Skin of body (tissue), 2 donors: Measurements from ENCODE around the gene ARHGAP28. TPM values are rescaled to one million over a fixed set of nuclear protein-coding genes. Genes with fewer than 3 reads are reported as not detected.
A peak's percentile ranks its signal among the peaks of the same experiment; 100 is the strongest.

Experiments used
- DNase-seq: peaks from one replicate; lab custom pipeline; 2025; lab: John Stamatoyannopoulos, UW
- total RNA-seq: library from RNA; depleted of rRNA; stranded (reverse); fragments of >200 nt; gene quantifications from one replicate; pipeline ENCODE4 v1.2.3, GENCODE V29; 2014

Gene ARHGAP28, protein sequence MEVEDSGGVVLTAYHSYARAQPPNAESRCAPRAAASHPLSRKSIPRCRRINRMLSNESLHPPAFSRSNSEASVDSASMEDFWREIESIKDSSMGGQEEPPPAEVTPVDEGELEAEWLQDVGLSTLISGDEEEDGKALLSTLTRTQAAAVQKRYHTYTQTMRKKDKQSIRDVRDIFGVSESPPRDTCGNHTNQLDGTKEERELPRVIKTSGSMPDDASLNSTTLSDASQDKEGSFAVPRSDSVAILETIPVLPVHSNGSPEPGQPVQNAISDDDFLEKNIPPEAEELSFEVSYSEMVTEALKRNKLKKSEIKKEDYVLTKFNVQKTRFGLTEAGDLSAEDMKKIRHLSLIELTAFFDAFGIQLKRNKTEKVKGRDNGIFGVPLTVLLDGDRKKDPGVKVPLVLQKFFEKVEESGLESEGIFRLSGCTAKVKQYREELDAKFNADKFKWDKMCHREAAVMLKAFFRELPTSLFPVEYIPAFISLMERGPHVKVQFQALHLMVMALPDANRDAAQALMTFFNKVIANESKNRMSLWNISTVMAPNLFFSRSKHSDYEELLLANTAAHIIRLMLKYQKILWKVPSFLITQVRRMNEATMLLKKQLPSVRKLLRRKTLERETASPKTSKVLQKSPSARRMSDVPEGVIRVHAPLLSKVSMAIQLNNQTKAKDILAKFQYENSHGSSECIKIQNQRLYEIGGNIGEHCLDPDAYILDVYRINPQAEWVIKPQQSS
- total RNA-seq = 42.6 TPM

- DNase-seq = peak; percentile 98
Measured at GRCh38 chr18:6729247-6730091, at the start of gene ARHGAP28. TSS of gene ARHGAP28 (plus strand) at chr18:6729716. CDS start at chr18:6729822, 106 bp downstream.

GRCh38 chr18:6681331-6681875, 48.1 kb upstream of the ARHGAP28 start:
- no peak for DNase-seq

GRCh38 chr18:6682437-6683111, 46.9 kb upstream of the ARHGAP28 start:
- DNase-seq = no peak

- no peak for DNase-seq
Measured at GRCh38 chr18:6683112-6683876, 46.2 kb upstream of the ARHGAP28 start.

- no peak for DNase-seq
Measured at GRCh38 chr18:6687676-6688075, 41.8 kb upstream of the ARHGAP28 start.

GRCh38 chr18:6708890-6709289, 20.6 kb upstream of the ARHGAP28 start:
- DNase-seq = no peak

DNA sequence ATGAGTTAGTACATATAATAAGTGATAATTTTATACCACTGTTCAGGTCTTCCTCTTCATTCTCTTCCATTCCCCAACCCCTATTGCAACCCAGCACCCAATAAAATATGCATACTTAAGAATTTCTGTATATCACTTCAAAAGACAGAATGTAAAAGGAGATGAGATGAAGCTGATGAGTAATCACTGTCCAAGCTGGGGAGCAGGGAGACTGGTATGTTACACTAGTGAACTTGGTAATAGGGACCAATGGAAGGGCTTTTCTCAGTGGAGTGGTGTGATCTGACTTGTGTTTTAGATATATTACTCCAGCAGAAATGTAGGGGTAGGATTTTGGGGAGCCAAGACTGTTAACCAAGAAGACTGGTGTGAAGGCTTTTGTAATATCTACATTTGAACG, 18.0 kb upstream of the ARHGAP28 start:
- no peak for DNase-seq

DNA sequence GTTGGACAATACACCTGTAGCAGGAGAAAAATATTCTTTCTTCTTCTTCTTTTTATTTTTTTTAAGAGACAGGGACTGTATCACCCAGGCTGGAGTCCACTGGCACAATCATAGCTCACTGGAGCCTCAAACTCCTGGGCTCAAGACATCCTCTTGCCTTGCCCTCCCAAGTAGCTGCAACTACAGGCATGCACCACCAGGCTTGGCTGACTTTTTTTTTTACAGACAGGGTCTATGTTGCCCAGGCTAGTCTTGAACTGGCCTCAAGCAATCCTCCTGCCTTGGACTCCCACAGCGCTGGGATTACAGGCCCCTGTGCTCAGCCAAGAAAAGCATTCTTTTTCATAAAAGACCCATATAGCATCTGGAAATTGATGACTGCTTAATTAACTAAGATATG, 17.1 kb upstream of the ARHGAP28 start:
- DNase-seq = no peak

GRCh38 chr18:6714010-6714409, 15.5 kb upstream of the ARHGAP28 start:
- no peak for DNase-seq

GRCh38 chr18:6718267-6718666, 11.2 kb upstream of the ARHGAP28 start:
- DNase-seq = no peak

GRCh38 chr18:6719098-6719846, 10.2 kb upstream of the ARHGAP28 start:
- no peak for DNase-seq

DNA sequence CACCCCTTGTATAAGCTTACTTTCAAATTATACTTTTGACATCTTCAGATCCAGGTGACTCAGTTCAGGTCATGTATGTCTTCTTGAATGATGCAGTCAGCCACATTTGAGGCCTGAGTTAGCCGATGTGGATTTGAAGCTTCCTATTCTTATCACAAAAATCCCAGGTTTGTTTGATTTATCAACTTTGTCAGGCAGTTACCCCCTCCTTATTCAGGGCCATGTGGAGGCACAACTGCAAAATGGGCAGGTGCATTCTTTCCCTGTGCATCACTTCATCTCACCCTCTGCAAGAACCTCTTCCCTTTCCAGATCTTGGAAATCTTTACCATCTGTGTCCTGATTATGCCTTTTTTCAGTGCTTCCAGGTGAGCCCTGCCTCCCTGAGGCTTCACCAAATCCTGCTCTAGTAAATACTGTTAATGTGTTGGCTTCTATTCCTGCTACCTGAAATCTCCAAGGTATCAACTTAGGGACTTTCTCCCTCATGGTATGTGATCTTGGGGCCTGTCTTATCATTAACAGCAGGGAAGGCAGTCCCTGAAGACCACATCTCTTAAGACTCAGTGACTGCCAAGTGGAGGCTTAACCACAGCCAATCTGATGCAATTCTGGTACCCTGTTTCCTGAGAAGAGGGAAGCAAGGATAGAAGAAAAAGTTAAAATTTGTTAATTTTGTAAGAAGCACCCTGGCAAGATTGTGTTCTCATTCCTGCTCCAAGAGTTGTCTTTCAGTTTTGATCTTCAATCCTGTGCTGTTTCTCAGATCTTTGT, 9.4 kb upstream of the ARHGAP28 start:
- no peak for DNase-seq

- no peak for DNase-seq
Measured at GRCh38 chr18:6721755-6722154, 7.8 kb upstream of the ARHGAP28 start.

- DNase-seq = no peak
Measured at GRCh38 chr18:6722690-6723089, 6.8 kb upstream of the ARHGAP28 start.

DNA sequence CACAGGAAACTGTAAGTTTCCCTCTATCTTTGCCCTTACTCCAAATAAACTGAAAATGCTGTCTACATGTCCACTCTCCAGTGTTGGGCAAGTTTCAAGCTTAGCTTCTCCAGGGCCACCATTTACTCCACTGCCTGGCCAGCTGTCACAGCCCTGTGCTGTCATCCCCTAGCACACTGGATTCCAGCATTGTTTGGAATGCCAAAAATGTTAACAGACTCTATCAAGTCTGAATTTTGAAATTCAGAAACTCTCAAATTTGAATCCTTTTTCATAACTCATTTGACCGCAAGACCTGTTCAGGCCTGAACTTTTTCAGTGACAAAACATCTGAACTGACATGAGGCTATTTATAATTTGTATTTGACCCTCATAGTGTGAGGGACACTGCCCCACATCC, 5.2 kb upstream of the ARHGAP28 start:
- no peak for DNase-seq

DNA sequence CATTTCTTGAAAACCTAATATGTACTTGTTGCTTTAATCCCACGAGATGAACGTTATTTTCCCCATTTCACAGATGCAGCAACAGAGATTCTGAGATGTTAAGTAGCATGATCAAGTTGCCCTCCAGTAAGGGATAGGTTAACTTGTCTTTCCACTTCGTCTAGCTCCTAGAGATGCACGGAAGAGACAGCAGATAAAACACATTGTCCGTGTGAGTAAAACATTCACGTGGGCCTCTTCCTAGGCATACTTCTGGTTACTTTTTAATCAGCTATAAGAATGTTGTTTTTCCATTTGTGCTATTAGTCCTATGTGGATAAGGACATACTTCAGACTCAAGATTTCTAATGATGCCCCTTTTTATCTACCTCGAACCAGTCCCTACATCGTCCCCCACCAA, 1.2 kb upstream of the ARHGAP28 start:
- DNase-seq = no peak

DNA sequence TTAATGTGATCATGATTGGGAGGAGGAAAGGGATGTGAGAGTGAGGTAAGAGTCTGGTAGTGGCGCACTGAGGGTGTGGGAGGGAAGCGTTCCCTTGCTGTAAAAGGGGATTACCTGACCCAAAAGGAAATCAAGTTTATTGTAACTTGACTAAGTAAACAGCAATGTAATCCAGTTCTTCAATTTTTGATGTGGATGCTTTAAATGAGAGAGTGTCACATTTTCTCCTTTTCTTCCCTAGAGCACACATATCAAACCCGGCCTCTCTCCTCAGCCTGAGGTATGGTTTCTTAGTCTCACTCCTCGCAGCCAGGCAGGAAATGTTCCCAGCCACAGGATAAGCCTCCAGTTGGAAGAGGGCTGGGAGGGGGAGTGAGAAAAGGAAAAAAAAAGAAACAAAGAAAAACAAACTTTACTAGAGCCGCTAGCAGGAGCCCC, 688 bp upstream of the ARHGAP28 start:
- DNase-seq = no peak

GRCh38 chr18:6730416-6731221, 1.1 kb downstream of the ARHGAP28 start:
- no peak for DNase-seq
